NCI-H69 (cell line): Measurements from ENCODE around the gene RAB17.

ENCODE experiments used
- DNase-seq: peaks from one replicate; lab custom pipeline; 2025; lab: John Stamatoyannopoulos, UW

Gene RAB17

DNA sequence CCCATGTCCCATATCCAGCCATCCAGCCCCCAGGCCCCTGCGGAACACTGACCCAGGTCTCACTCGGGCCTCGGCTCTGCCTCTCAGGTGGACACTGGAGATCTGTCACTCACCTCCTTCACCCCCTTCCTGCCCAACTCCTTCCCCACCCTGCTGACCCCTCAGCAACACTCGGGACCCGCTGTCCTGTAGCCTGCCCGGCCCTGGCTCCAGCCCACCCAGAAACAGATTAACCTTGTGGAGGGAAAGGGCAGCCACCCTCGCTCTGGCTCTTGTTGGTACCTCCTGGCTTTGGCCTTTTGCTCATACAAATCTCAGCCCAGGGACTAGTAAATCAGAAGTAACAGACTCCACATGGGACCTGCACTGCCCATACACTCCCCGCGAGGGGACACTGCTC is 53.9 kb downstream of the RAB17 start:
- DNase-seq = no peak

GRCh38 chr2:237536083-237536415 is 54.5 kb downstream of the RAB17 start:
- DNase-seq = no peak

- no peak for DNase-seq
These were observed 55.0 kb downstream of the RAB17 start for GRCh38 chr2:237535385-237536082.

DNA sequence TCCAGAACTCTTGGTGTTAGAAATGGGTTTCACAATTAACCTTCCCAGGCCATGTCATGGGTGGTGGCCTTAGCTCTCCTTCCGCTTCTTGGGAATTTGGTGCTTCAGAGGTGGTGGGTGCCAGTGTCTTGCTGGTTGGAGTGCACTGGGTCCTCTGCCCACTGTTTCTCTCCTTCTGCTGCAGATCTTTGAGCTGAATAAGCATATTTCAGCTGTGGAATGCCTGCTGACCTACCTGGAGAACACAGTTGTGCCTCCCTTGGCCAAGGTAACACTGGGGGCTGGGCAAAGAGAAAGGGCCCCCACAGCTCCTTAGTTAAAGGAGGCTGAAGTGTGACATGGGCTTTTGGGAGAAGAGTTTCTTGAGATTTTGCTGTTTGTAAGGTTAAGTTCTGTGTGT is 56.2 kb downstream of the RAB17 start:
- DNase-seq = no peak

GRCh38 chr2:237533668-237534161 is 56.8 kb downstream of the RAB17 start:
- DNase-seq = peak; percentile 76

- peak; percentile 36 for DNase-seq
These were observed 58.4 kb downstream of the RAB17 start for GRCh38 chr2:237532160-237532559.

- no peak for DNase-seq
These were observed 59.8 kb downstream of the RAB17 start for GRCh38 chr2:237530472-237531433.

DNA sequence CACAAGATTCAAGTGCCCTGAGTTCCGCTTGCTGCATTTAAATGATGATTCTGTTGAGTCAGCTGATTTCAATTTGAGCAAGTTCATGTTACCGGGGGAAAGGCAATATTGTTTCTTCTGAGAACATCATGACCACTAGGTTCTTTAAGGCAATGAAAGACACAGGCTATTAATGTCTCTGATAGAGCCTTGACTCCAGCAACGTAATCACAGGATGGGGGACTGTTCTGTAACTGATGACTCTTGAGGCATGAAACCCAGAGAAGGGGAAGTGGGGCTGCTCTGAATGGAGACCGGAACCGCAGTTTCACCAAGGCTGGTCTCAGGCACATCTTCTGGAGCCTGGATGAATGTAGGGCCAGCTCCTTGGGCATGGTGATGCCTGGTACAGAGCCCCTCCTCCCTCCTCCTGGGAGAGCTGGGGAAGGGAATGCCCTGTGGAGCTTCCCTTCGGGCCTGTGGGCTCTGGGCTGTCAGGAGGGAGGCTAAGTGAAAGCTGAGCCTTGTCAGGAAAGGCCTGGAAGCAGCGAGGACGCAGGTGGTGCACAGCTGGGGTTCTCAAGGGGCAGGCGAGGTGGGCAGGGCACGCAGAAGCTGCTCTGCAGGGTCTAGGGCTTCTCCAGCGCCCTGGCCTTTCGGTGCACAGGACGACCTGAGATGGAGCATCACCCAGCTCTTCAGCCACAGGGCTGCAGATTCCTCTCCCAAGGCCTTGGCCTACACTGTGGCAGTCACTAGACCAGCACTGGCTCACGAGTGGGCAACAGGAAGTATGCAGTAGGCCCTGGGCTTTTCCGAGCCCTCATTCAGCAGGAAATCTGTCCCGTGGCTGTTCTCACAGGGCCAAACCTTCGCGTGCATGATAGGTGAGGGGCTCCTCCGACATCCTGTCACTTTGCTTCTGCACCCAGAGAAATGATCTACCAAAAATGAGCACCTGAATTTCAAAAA is 60.8 kb downstream of the RAB17 start:
- no peak for DNase-seq

GRCh38 chr2:237527766-237528165 is 62.8 kb downstream of the RAB17 start:
- DNase-seq = no peak

DNA sequence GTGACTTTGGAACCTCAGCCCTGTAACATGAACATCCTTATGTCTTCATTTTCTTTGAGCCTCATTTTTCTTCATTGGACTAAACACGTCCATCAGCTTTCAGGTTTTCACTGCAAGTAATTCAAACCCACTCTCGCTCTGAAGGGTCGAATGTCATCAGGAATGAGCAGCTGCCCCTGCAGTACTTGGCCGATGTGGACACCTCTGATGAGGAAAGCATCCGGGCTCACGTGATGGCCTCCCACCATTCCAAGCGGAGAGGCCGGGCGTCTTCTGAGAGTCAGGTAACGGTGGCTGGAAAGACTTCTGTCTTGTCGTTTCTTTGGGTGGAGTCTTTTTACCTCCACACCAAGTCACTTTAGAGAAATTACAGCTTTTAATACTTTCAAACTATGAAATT is 63.3 kb downstream of the RAB17 start:
- no peak for DNase-seq

DNA sequence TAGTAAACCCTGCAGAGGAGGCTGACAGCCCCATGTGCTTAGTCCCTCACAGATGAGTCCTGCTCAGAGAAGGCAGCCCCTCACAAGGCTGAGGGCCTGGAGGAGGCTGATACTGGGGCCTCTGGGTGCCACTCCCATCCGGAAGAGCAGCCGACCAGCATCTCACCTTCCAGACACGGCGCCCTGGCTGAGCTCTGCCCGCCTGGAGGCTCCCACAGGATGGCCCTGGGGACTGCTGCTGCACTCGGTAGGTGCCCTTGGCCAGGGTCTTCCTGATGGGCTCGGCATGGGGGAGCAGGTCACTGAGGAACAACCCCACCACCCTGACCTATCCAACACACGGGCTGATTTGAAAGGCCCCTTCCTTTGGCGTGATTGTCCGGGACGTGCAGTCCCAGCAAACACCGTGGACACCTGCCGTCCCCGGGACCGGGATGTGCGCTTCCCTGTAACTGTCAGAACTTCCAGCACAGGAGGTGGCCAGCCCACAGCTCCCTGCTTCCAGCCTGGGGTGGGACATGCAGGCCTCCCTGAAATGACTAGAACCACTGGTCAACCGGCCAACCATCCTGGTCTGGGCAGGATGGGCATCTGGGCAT is 64.9 kb downstream of the RAB17 start:
- DNase-seq = no peak

- no peak for DNase-seq
These were observed 65.9 kb downstream of the RAB17 start for GRCh38 chr2:237524631-237525030.
